Trophoblast cell (in vitro differentiated cells and primary cell): ENCODE data around the gene EYA2.

Experiments
- DNase-seq, 2 donors: peaks; one replicate each; pipeline ENCODE4 v3.0.0-alpha.2; 2016
- H2AFZ ChIP-seq: 2 replicates; pipeline ENCODE4 v1.6.1; 2013; ENCODE audit warnings: low read length, moderate library complexity, mild to moderate bottlenecking; ENCODE audit not compliant: insufficient read depth, poor library complexity
- H2AK5ac ChIP-seq: 2 replicates; pipeline ENCODE4 v1.6.1; 2013; ENCODE audit warnings: mild to moderate bottlenecking, low read length
- H2BK120ac ChIP-seq: 2 replicates; pipeline ENCODE4 v1.6.1; 2013; ENCODE audit warnings: low read length, mild to moderate bottlenecking, moderate library complexity; ENCODE audit not compliant: insufficient read depth, poor library complexity
- H2BK12ac ChIP-seq: 2 replicates; pipeline ENCODE4 v1.6.1; 2013; ENCODE audit warnings: mild to moderate bottlenecking, low read length, moderate library complexity
- H2BK5ac ChIP-seq: 2 replicates; pipeline ENCODE4 v1.6.1; 2013; ENCODE audit warnings: low read length, low read depth, moderate library complexity, mild to moderate bottlenecking; ENCODE audit not compliant: poor library complexity
- H3K14ac ChIP-seq: 2 replicates; pipeline ENCODE4 v1.6.1; 2013; ENCODE audit warnings: mild to moderate bottlenecking, low read length
- H3K18ac ChIP-seq: 2 replicates; pipeline ENCODE4 v1.6.1; 2013; ENCODE audit warnings: mild to moderate bottlenecking, low read length
- H3K23ac ChIP-seq: 2 replicates; pipeline ENCODE4 v1.6.1; 2013; ENCODE audit warnings: low read length
- H3K27ac ChIP-seq: 2 replicates; pipeline ENCODE4 v1.5.1; 2013; ENCODE audit warnings: low read depth, mild to moderate bottlenecking, inconsistent platforms, low read length, moderate library complexity
- H3K27me3 ChIP-seq: 2 replicates; pipeline ENCODE4 v1.6.1; 2013; ENCODE audit warnings: inconsistent platforms, mild to moderate bottlenecking, low read length, moderate library complexity; ENCODE audit not compliant: insufficient read depth
- H3K36me3 ChIP-seq, 2 experiments: 1 replicate in 1 of 2; 2 replicates in 1 of 2; pipeline ENCODE4 v1.6.1; 2013; ENCODE audit warnings: low read length in 2 of 2, mild to moderate bottlenecking in 2 of 2, moderate library complexity in 1 of 2; ENCODE audit not compliant: insufficient read depth in 2 of 2, control insufficient read depth in 1 of 2
- H3K4ac ChIP-seq: 2 replicates; pipeline ENCODE4 v1.6.1; 2013; ENCODE audit warnings: low read depth, mild to moderate bottlenecking, low read length, moderate library complexity
- H3K4me1 ChIP-seq, 2 experiments: 1 replicate in 1 of 2; 2 replicates in 1 of 2; pipeline ENCODE4 v1.6.1; 2013; ENCODE audit warnings: low read length in 2 of 2, mild to moderate bottlenecking in 2 of 2, moderate library complexity in 1 of 2; ENCODE audit not compliant: insufficient read depth in 2 of 2, control insufficient read depth in 1 of 2
- H3K4me2 ChIP-seq: 2 replicates; pipeline ENCODE4 v1.6.1; 2013; ENCODE audit warnings: inconsistent platforms, mild to moderate bottlenecking, low read length, moderate library complexity
- H3K4me3 ChIP-seq: 2 replicates; pipeline ENCODE4 v1.5.1; 2013; ENCODE audit warnings: mild to moderate bottlenecking, low read depth, low read length, inconsistent platforms
- H3K79me1 ChIP-seq: one replicate; pipeline ENCODE4 v1.6.1; 2013; ENCODE audit warnings: low read length
- H3K79me2 ChIP-seq: 2 replicates; pipeline ENCODE4 v1.6.1; 2013; ENCODE audit warnings: low read length, mild to moderate bottlenecking; ENCODE audit not compliant: control insufficient read depth, insufficient read depth, poor library complexity
- H3K9ac ChIP-seq: 2 replicates; pipeline ENCODE4 v1.6.1; 2013; ENCODE audit warnings: mild to moderate bottlenecking, low read length
- H3K9me3 ChIP-seq: 2 replicates; pipeline ENCODE4 v1.6.1; 2013; ENCODE audit warnings: low read depth, mild to moderate bottlenecking, control low read depth, inconsistent platforms, low read length; ENCODE audit not compliant: insufficient read depth
- H4K12ac ChIP-seq: 2 replicates; pipeline ENCODE4 v1.6.1; 2013; ENCODE audit warnings: low read depth, mild to moderate bottlenecking, low read length, moderate library complexity
- H4K8ac ChIP-seq: 2 replicates; pipeline ENCODE4 v1.6.1; 2013; ENCODE audit warnings: low read depth, mild to moderate bottlenecking, low read length, moderate library complexity
- H4K91ac ChIP-seq: one replicate; pipeline ENCODE4 v1.6.1; 2013; ENCODE audit warnings: low read depth, mild to moderate bottlenecking, low read length, moderate library complexity
- WGBS: extraction: QIAGEN DNeasy Blood & Tissue Kit; methylation state at CpG from one replicate; pipeline ENCODE4 v1.1.7; 2013; ENCODE audit warnings: missing lambda C conversion rate; ENCODE audit not compliant: insufficient read length, insufficient coverage; ENCODE audit errors: extremely low coverage; 5-methylcytosine and 5-hydroxymethylcytosine counted together

Gene EYA2

DNA sequence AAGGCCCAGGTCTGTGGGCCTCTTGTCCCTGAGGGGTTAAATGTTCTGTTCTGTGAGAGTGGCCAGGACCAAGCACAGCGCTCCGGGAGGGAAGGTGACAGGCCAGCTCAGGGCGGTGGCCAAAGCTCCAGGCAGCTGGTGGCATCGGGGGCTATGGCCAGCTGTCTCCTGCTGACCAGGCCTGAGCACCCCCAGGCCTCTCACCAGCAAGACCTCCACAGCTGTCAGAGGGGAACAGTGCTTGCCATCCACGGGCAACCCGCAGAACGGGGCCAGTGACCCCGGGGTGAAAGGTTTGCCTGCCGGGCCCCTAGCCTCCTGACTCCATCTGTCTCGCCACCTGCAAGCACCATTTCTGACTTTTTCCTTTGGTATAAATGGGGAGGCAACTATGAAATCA is 46.0 kb downstream of the EYA2 start:
- H2BK120ac ChIP-seq = no peak overlapping the region
- no peaks in the 10 kb centered on the region for H3K36me3 ChIP-seq
- no peak for DNase-seq
- H3K4me3 ChIP-seq = no peak overlapping the region
- no peak overlapping the region for H4K8ac ChIP-seq
- H3K4ac ChIP-seq = no peak overlapping the region
- H2AFZ ChIP-seq = no peak overlapping the region
- H3K27me3 ChIP-seq = no peaks in the 10 kb centered on the region
- H3K23ac ChIP-seq = no peak overlapping the region
- H2AK5ac ChIP-seq = no peak overlapping the region
- H2BK12ac ChIP-seq = no peak overlapping the region
- H3K18ac ChIP-seq = no peak overlapping the region
- H3K9ac ChIP-seq = no peak overlapping the region
- no peak overlapping the region for H4K91ac ChIP-seq
- H4K12ac ChIP-seq = no peak overlapping the region
- H3K27ac ChIP-seq = no peak overlapping the region
- H3K79me1 ChIP-seq = no peaks in the 10 kb centered on the region
- H3K4me2 ChIP-seq = no peak overlapping the region
- no peaks in the 10 kb centered on the region for H3K79me2 ChIP-seq
- H2BK5ac ChIP-seq = no peak overlapping the region
- peaks cover under 1 to 6% of the 10 kb centered on the region in 2 experiments for H3K4me1 ChIP-seq
- H3K9me3 ChIP-seq = no peaks in the 10 kb centered on the region
- H3K14ac ChIP-seq = no peak overlapping the region
- no CpG with 5 or more reads among the region's 10 CpGs for WGBS

DNA sequence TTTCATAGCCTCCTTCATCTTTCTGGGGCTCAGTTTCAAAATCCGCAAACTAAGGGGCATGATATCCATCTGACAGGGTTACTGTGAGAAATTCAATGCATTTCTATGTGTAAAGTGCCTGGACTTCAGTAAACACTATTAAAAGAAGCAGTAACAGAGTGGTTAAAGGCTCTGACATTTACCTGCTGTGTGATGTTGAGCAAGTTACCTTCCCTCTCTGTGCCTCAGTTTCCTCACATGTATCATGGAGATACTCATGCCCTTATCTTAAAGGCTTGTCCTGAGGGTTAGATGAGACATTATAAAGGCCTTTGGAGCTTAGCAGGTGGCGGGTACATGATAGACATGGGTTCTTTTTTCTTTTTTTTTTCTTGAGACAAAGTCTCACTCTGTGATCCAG is 46.8 kb downstream of the EYA2 start:
- no peaks in the 10 kb centered on the region for H3K36me3 ChIP-seq
- H2BK120ac ChIP-seq = no peak overlapping the region
- H3K18ac ChIP-seq = no peak overlapping the region
- DNase-seq = no peak
- no peaks in the 10 kb centered on the region for H3K9me3 ChIP-seq
- H3K4ac ChIP-seq = no peak overlapping the region
- no peak overlapping the region for H4K91ac ChIP-seq
- no peak overlapping the region for H3K23ac ChIP-seq
- no peak overlapping the region for H3K4me3 ChIP-seq
- no peaks in the 10 kb centered on the region for H3K79me1 ChIP-seq
- no peak overlapping the region for H4K12ac ChIP-seq
- peaks cover 4 to 9% of the 10 kb centered on the region in 2 experiments for H3K4me1 ChIP-seq
- H3K14ac ChIP-seq = no peak overlapping the region
- H2AFZ ChIP-seq = no peak overlapping the region
- H2BK5ac ChIP-seq = no peak overlapping the region
- H3K79me2 ChIP-seq = no peaks in the 10 kb centered on the region
- no peak overlapping the region for H3K9ac ChIP-seq
- H4K8ac ChIP-seq = no peak overlapping the region
- H3K27me3 ChIP-seq = no peaks in the 10 kb centered on the region
- H3K27ac ChIP-seq = no peak overlapping the region
- no peak overlapping the region for H2BK12ac ChIP-seq
- H3K4me2 ChIP-seq = no peak overlapping the region
- no CpG with 5 or more reads among the region's 2 CpGs for WGBS
- H2AK5ac ChIP-seq = no peak overlapping the region

DNA sequence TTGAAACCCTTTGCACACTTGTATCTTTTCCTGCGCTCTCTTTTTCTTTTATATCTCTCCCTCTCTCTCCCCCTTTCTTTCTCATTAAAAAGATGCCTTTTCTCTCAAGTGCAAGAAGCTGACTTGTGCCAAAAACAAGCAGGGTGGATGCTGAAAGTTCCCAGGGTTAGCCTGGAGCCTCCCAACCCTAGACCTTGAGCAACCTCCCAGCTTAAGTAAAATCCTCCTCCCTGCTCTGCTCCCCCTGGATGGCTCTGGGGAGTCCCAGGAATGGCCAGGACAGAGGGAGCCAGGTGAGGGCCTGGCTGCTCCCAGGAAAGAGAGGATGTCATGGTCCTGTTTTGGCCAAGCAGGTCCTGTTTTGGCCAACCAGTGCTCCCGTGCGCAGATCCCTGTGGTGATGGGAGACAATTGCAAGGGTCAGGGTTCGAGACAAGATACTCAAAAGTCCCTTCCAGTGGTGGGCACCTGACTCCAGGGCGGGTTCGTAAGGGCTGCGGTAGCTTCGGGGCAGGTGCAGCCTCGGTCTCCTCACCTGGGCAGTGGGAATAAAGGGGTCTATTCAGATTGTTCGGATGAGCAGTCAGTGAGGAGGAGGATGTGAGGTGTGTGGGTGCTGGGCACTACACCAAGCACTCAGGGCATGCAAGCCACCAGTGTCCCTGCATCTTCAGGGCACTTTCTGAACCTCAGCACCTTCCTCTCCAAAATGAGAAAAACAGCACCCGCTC is 49.4 kb downstream of the EYA2 start:
- no peaks in the 10 kb centered on the region for H3K27me3 ChIP-seq
- no peak overlapping the region for H3K4me2 ChIP-seq
- no peaks in the 10 kb centered on the region for H3K9me3 ChIP-seq
- H3K36me3 ChIP-seq = no peaks in the 10 kb centered on the region
- no peak overlapping the region for H2BK5ac ChIP-seq
- no peak overlapping the region for H3K23ac ChIP-seq
- no peaks in the 10 kb centered on the region for H3K79me1 ChIP-seq
- no peak overlapping the region for H3K4ac ChIP-seq
- H3K27ac ChIP-seq = no peak overlapping the region
- no peak overlapping the region for H3K4me3 ChIP-seq
- WGBS = 100% methylated on average over 1 of the region's 11 CpGs
- H4K8ac ChIP-seq = no peak overlapping the region
- DNase-seq = no peak
- no peak overlapping the region for H4K91ac ChIP-seq
- no peak overlapping the region for H2BK12ac ChIP-seq
- H3K9ac ChIP-seq = no peak overlapping the region
- no peaks in the 10 kb centered on the region for H3K79me2 ChIP-seq
- no peak overlapping the region for H4K12ac ChIP-seq
- H2AFZ ChIP-seq = no peak overlapping the region
- H3K18ac ChIP-seq = no peak overlapping the region
- H2AK5ac ChIP-seq = no peak overlapping the region
- H3K4me1 ChIP-seq = peaks cover 4 to 7% of the 10 kb centered on the region in 2 experiments
- H2BK120ac ChIP-seq = no peak overlapping the region
- H3K14ac ChIP-seq = no peak overlapping the region

- Histone ChIP-seq H3K9me3 (peaks cover 1% of the 10 kb centered on the region), H3K36me3 (no peaks in the 10 kb centered on the region), H3K4ac (no peak overlapping the region), H3K23ac (no peak overlapping the region), H3K79me1 (no peaks in the 10 kb centered on the region), H3K27me3 (no peaks in the 10 kb centered on the region), H4K91ac (no peak overlapping the region), H2AK5ac (no peak overlapping the region), H3K79me2 (no peaks in the 10 kb centered on the region), H3K9ac (no peak overlapping the region), H3K4me1 (peaks cover 4 to 7% of the 10 kb centered on the region in 2 experiments), H3K4me3 (no peak overlapping the region), H2BK12ac (no peak overlapping the region), H3K18ac (peak overlapping the region; percentile 30), H2BK120ac (peak overlapping the region; percentile 19), H2AFZ (no peak overlapping the region), H3K14ac (peak overlapping the region; percentile 19), H4K8ac (no peak overlapping the region), H2BK5ac (no peak overlapping the region), H3K4me2 (no peak overlapping the region), H4K12ac (no peak overlapping the region), H3K27ac (no peak overlapping the region)
- no CpG with 5 or more reads among the region's 9 CpGs for WGBS
- peak; percentile 5 to 38 for DNase-seq
Measured at GRCh38 chr20:46945465-46945864, 50.8 kb downstream of the EYA2 start.
